Measurements from ENCODE around the gene ADCY3. TPM values are rescaled to one million over a fixed set of nuclear protein-coding genes. Genes with fewer than 3 reads are reported as not detected.

Gene ADCY3
- total and polyA plus RNA-seq, 9 of the 15 experiments (the other 6 are each of a cell fraction or from before 2014, with no cell fraction given) = 1.5 to 54.8 (median 26.3) TPM

- TF ChIP-seq, protein P1, sequence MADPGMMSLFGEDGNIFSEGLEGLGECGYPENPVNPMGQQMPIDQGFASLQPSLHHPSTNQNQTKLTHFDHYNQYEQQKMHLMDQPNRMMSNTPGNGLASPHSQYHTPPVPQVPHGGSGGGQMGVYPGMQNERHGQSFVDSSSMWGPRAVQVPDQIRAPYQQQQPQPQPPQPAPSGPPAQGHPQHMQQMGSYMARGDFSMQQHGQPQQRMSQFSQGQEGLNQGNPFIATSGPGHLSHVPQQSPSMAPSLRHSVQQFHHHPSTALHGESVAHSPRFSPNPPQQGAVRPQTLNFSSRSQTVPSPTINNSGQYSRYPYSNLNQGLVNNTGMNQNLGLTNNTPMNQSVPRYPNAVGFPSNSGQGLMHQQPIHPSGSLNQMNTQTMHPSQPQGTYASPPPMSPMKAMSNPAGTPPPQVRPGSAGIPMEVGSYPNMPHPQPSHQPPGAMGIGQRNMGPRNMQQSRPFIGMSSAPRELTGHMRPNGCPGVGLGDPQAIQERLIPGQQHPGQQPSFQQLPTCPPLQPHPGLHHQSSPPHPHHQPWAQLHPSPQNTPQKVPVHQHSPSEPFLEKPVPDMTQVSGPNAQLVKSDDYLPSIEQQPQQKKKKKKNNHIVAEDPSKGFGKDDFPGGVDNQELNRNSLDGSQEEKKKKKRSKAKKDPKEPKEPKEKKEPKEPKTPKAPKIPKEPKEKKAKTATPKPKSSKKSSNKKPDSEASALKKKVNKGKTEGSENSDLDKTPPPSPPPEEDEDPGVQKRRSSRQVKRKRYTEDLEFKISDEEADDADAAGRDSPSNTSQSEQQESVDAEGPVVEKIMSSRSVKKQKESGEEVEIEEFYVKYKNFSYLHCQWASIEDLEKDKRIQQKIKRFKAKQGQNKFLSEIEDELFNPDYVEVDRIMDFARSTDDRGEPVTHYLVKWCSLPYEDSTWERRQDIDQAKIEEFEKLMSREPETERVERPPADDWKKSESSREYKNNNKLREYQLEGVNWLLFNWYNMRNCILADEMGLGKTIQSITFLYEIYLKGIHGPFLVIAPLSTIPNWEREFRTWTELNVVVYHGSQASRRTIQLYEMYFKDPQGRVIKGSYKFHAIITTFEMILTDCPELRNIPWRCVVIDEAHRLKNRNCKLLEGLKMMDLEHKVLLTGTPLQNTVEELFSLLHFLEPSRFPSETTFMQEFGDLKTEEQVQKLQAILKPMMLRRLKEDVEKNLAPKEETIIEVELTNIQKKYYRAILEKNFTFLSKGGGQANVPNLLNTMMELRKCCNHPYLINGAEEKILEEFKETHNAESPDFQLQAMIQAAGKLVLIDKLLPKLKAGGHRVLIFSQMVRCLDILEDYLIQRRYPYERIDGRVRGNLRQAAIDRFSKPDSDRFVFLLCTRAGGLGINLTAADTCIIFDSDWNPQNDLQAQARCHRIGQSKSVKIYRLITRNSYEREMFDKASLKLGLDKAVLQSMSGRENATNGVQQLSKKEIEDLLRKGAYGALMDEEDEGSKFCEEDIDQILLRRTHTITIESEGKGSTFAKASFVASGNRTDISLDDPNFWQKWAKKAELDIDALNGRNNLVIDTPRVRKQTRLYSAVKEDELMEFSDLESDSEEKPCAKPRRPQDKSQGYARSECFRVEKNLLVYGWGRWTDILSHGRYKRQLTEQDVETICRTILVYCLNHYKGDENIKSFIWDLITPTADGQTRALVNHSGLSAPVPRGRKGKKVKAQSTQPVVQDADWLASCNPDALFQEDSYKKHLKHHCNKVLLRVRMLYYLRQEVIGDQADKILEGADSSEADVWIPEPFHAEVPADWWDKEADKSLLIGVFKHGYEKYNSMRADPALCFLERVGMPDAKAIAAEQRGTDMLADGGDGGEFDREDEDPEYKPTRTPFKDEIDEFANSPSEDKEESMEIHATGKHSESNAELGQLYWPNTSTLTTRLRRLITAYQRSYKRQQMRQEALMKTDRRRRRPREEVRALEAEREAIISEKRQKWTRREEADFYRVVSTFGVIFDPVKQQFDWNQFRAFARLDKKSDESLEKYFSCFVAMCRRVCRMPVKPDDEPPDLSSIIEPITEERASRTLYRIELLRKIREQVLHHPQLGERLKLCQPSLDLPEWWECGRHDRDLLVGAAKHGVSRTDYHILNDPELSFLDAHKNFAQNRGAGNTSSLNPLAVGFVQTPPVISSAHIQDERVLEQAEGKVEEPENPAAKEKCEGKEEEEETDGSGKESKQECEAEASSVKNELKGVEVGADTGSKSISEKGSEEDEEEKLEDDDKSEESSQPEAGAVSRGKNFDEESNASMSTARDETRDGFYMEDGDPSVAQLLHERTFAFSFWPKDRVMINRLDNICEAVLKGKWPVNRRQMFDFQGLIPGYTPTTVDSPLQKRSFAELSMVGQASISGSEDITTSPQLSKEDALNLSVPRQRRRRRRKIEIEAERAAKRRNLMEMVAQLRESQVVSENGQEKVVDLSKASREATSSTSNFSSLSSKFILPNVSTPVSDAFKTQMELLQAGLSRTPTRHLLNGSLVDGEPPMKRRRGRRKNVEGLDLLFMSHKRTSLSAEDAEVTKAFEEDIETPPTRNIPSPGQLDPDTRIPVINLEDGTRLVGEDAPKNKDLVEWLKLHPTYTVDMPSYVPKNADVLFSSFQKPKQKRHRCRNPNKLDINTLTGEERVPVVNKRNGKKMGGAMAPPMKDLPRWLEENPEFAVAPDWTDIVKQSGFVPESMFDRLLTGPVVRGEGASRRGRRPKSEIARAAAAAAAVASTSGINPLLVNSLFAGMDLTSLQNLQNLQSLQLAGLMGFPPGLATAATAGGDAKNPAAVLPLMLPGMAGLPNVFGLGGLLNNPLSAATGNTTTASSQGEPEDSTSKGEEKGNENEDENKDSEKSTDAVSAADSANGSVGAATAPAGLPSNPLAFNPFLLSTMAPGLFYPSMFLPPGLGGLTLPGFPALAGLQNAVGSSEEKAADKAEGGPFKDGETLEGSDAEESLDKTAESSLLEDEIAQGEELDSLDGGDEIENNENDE (IDR thresholded peaks at IDR 0.05; ENCODE audit: low read depth, low read length) = no peak
- no peak for TF ChIP-seq ZC3H8 (IDR thresholded peaks at IDR 0.05)
Measured at GRCh38 chr2:24909555-24910177, 10.4 kb downstream of the ADCY3 start (continued).
